KMS-11 (cell line): ENCODE results near the gene AGRP.
"Not testable (repeated sequence)": the region's sequence is repeated elsewhere in the genome, so short reads cannot be mapped to it uniquely, and the experiment has no call there.

ENCODE experiments used
- H2AFZ ChIP-seq: fragments of 200-600 bp; sonication (generic); 2 replicates; pipeline ENCODE4 v1.6.1; 2016; ENCODE audit warnings: antibody characterized with exemption, mixed run types, low read depth
- H3K27ac ChIP-seq: fragments of 200-600 bp; sonication (generic); 2 replicates; pipeline ENCODE4 v1.6.1; 2016; ENCODE audit warnings: mild to moderate bottlenecking, mixed run types
- H3K27me3 ChIP-seq: fragments of 200-600 bp; sonication (generic); 2 replicates; pipeline ENCODE4 v1.6.1; 2017; ENCODE audit warnings: mild to moderate bottlenecking, low read depth, mixed run types, moderate library complexity; ENCODE audit not compliant: insufficient read depth
- H3K36me3 ChIP-seq: fragments of 200-600 bp; sonication (generic); 2 replicates; pipeline ENCODE4 v1.6.1; 2017; ENCODE audit warnings: mild to moderate bottlenecking, mixed run types; ENCODE audit not compliant: insufficient read depth
- H3K4me1 ChIP-seq: fragments of 200-600 bp; sonication (generic); 2 replicates; pipeline ENCODE4 v1.6.1; 2016; ENCODE audit warnings: mild to moderate bottlenecking, low read depth, mixed run types; ENCODE audit not compliant: poor library complexity, severe bottlenecking
- H3K4me2 ChIP-seq: fragments of 200-600 bp; sonication (generic); 2 replicates; pipeline ENCODE4 v1.7.0; 2016; ENCODE audit warnings: mild to moderate bottlenecking, mixed run types
- H3K4me3 ChIP-seq: fragments of 200-600 bp; sonication (generic); IDR thresholded peaks from 2 replicates; pipeline ENCODE4 v1.6.1; 2017; ENCODE audit warnings: low read depth, low read length, mixed read lengths; ENCODE audit not compliant: insufficient read depth
- H3K79me2 ChIP-seq: fragments of 200-600 bp; sonication (generic); 2 replicates; pipeline ENCODE4 v1.6.1; 2016; ENCODE audit warnings: low read depth, mixed run types; ENCODE audit not compliant: insufficient read depth
- H3K9ac ChIP-seq: fragments of 200-600 bp; sonication (generic); 2 replicates; pipeline ENCODE4 v1.6.1; 2016; ENCODE audit warnings: mild to moderate bottlenecking, mixed run types
- H4K20me1 ChIP-seq: fragments of 200-600 bp; sonication (generic); 2 replicates; pipeline ENCODE4 v1.6.1; 2016; ENCODE audit warnings: mild to moderate bottlenecking, mixed run types; ENCODE audit not compliant: insufficient read depth
- TF ChIP-seq, protein P1 (sequence below): fragments of 200-600 bp; sonication (generic); conservative IDR thresholded peaks from 2 replicates; pipeline ENCODE4 v1.6.1; 2017; ENCODE audit warnings: low read depth, mild to moderate bottlenecking, antibody characterized with exemption, low read length, moderate library complexity, mixed read lengths

The AGRP gene

DNA sequence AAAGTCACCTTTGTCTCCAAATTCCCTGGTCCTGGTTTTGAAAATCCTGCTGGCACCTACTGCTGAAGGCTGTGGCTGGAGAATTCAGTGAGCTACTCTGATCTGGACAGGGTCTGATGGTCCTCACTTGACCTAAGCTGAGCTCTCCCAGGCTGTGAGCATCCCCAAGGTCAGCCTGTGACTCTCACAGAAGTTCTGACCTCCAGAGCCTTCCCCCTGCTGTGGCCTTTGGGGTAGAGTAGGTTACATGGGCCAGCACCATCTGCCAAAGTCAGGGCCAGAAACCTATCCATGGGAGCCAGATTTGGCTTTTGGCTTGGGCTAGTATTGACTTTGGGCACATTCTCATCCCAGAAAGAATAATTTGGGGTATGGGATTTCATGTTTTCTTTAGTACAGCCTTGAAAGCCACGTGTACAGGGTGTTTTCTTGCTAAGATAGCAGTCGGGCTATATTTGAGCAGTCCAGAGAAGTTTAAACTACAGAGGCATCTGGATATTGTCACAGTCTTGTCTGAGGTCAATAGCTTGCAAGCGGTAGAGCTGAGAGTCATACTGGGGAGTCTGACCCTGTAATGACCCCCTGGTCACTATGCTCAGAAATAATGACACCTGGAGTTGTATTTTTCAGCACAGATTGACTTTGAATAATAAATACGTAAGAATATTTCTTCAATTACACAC, 6.2 kb upstream of the AGRP start:
- TF ChIP-seq, protein P1, sequence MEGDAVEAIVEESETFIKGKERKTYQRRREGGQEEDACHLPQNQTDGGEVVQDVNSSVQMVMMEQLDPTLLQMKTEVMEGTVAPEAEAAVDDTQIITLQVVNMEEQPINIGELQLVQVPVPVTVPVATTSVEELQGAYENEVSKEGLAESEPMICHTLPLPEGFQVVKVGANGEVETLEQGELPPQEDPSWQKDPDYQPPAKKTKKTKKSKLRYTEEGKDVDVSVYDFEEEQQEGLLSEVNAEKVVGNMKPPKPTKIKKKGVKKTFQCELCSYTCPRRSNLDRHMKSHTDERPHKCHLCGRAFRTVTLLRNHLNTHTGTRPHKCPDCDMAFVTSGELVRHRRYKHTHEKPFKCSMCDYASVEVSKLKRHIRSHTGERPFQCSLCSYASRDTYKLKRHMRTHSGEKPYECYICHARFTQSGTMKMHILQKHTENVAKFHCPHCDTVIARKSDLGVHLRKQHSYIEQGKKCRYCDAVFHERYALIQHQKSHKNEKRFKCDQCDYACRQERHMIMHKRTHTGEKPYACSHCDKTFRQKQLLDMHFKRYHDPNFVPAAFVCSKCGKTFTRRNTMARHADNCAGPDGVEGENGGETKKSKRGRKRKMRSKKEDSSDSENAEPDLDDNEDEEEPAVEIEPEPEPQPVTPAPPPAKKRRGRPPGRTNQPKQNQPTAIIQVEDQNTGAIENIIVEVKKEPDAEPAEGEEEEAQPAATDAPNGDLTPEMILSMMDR, result no peak
- no peak overlapping the region for H3K27ac ChIP-seq
- H3K36me3 ChIP-seq, result no peaks in the 10 kb centered on the region
- no peaks in the 10 kb centered on the region for H3K27me3 ChIP-seq
- H3K4me1 ChIP-seq, result no peaks in the 10 kb centered on the region
- H3K9ac ChIP-seq, result no peak overlapping the region
- H3K79me2 ChIP-seq, result no peaks in the 10 kb centered on the region
- no peak overlapping the region for H3K4me3 ChIP-seq
- no peaks in the 10 kb centered on the region for H4K20me1 ChIP-seq
- no peak overlapping the region for H3K4me2 ChIP-seq
- H2AFZ ChIP-seq, result no peak overlapping the region

GRCh38 chr16:67487561-67487960, 4.2 kb upstream of the AGRP start:
- not testable (repeated sequence) for H3K36me3 ChIP-seq, H3K4me1 ChIP-seq, H3K9ac ChIP-seq, H3K79me2 ChIP-seq, H3K4me3 ChIP-seq, H4K20me1 ChIP-seq, H3K27me3 ChIP-seq, H2AFZ ChIP-seq, H3K4me2 ChIP-seq, H3K27ac ChIP-seq

- Histone ChIP-seq H3K36me3 (no peaks in the 10 kb centered on the region), H3K4me2 (no peak overlapping the region), H3K4me1 (peaks cover 7% of the 10 kb centered on the region), H3K27ac (no peak overlapping the region), H3K4me3 (no peak overlapping the region), H3K9ac (no peak overlapping the region), H2AFZ (no peak overlapping the region), H4K20me1 (no peaks in the 10 kb centered on the region), H3K27me3 (no peaks in the 10 kb centered on the region), H3K79me2 (peaks cover 8% of the 10 kb centered on the region; the same call in 1 of the 2 replicates)
- TF ChIP-seq, protein P1, result no peak
Observed at GRCh38 chr16:67486805-67487204, 3.5 kb upstream of the AGRP start.

DNA sequence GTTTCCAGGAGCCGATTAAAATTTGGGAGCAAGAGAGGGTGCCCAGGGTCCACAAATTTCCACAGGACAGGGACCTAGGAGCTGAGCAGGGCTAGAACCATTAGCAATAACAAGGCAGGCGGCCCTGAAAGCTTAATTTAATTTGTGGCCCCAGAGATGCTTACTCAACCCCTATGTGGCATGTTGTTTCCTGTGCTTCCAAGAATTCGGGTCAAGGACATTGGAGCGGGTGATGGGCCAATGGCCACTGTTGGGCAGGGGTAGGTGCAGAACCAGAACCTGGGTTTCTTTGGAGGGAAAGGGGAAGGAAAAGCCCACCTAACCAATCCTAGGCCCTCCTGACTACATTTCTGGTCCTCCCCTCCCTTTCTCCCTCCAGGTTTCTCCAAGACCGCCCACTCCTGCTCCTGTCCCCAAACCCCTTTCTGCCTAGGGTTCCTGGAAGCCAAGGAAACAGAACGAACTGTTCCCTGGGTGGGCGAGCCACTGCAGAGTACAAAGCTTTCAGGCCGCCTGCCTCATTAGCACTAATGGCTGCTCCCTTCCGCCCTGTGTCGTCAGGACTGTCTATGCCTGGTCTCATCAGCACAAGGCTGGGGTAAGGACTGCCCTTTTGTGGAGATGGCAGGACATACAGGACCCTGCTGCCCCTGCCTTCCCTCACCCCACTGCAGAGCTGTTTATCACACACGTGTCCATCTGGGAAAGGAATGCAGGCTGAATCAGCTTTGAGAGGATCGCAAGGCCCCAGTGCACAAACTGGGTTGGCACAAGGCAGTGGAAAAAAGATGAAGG, 581 bp upstream of the AGRP start:
- Histone ChIP-seq H3K4me3 (no peak overlapping the region), H3K9ac (no peak overlapping the region), H3K27me3 (no peaks in the 10 kb centered on the region), H3K4me1 (peaks cover 14% of the 10 kb centered on the region), H3K27ac (no peak overlapping the region), H3K36me3 (no peaks in the 10 kb centered on the region), H3K4me2 (no peak overlapping the region), H2AFZ (no peak overlapping the region), H4K20me1 (no peaks in the 10 kb centered on the region), H3K79me2 (peaks cover 29% of the 10 kb centered on the region)
- TF ChIP-seq, protein P1, result no peak
